Measurements from ENCODE around the gene KIF11. TPM values are rescaled to one million over a fixed set of nuclear protein-coding genes. Genes with fewer than 3 reads are reported as not detected.

The KIF11 gene
- total and polyA plus RNA-seq, 2 of the 13 experiments (the other 11 are each of a cell fraction or from before 2014, with no cell fraction given): 8.7 to 38.4 TPM

GRCh38 chr10:92691591-92692079 lies 98.7 kb downstream of the KIF11 start (continued):
- TF ChIP-seq LCORL (IDR thresholded peaks at IDR 0.05) (no peak), LCORL (CRISPR knock-in tag; IDR thresholded peaks at IDR 0.05) (no peak), AGO1 (IDR thresholded peaks at IDR 0.05; ENCODE audit: low read depth, low read length, poor library complexity, severe bottlenecking) (peak; percentile 21), RORA (CRISPR knock-in tag; IDR thresholded peaks at IDR 0.05) (no peak), ZNF782 (CRISPR knock-in tag; IDR thresholded peaks at IDR 0.05; ENCODE audit: borderline replicate concordance) (0 out of 2 replicates have a peak, but pooled peaks have one; percentile 53), ZNF607 (CRISPR knock-in tag; IDR thresholded peaks at IDR 0.05; ENCODE audit: borderline replicate concordance) (no peak), PRMT3 (CRISPR knock-in tag; IDR thresholded peaks at IDR 0.05; ENCODE audit: borderline replicate concordance, low read depth) (no peak), HNRNPLL (IDR thresholded peaks at IDR 0.05; ENCODE audit: low read depth, low read length, poor library complexity, severe bottlenecking) (peak; percentile 45), KAT7 (CRISPR knock-in tag; IDR thresholded peaks at IDR 0.05; ENCODE audit: borderline replicate concordance) (peak; percentile 63; the same call in 1 of the 2 replicates), ZNF367 (CRISPR knock-in tag; IDR thresholded peaks at IDR 0.05; ENCODE audit: borderline replicate concordance) (no peak), NFKB2 (CRISPR knock-in tag; IDR thresholded peaks at IDR 0.05; ENCODE audit: borderline replicate concordance) (no peak; the same call in 1 of the 2 replicates), ZNF512 (CRISPR knock-in tag; IDR thresholded peaks at IDR 0.05) (no peak), GABPA (IDR thresholded peaks at IDR 0.05; ENCODE audit: low read depth, low read length) (no peak), GABPA (CRISPR knock-in tag; IDR thresholded peaks at IDR 0.05; ENCODE audit: low read depth) (no peak), ZNF20 (CRISPR knock-in tag; IDR thresholded peaks at IDR 0.05) (no peak), ZSCAN12 (CRISPR knock-in tag; IDR thresholded peaks at IDR 0.05) (0 out of 2 replicates have a peak, but pooled peaks have one; percentile 17), PAWR (CRISPR knock-in tag; IDR thresholded peaks at IDR 0.05; ENCODE audit: borderline replicate concordance) (no peak), ZNF746 (CRISPR knock-in tag; IDR thresholded peaks at IDR 0.05) (no peak), TAF1 (CRISPR knock-in tag; IDR thresholded peaks at IDR 0.05) (peak; percentile 16; the same call in 1 of the 2 replicates), SOX6 (IDR thresholded peaks at IDR 0.05) (no peak), SOX6 (CRISPR knock-in tag; IDR thresholded peaks at IDR 0.05) (no peak), WIZ (CRISPR knock-in tag; IDR thresholded peaks at IDR 0.05) (0 out of 2 replicates have a peak, but pooled peaks have one; percentile 24), ZBTB2 (CRISPR knock-in tag; IDR thresholded peaks at IDR 0.05; ENCODE audit: low read depth) (no peak), EHMT2 (IDR thresholded peaks at IDR 0.05; ENCODE audit: borderline replicate concordance, low read depth, low read length) (no peak), MTF2 (CRISPR knock-in tag; IDR thresholded peaks at IDR 0.05; ENCODE audit: borderline replicate concordance) (no peak), ZEB1 (IDR thresholded peaks at IDR 0.05; ENCODE audit: insufficient replicate concordance, low read depth) (no peak), ZNF382 (CRISPR knock-in tag; IDR thresholded peaks at IDR 0.05; ENCODE audit: borderline replicate concordance) (no peak)
- TF ChIP-seq, protein P1, sequence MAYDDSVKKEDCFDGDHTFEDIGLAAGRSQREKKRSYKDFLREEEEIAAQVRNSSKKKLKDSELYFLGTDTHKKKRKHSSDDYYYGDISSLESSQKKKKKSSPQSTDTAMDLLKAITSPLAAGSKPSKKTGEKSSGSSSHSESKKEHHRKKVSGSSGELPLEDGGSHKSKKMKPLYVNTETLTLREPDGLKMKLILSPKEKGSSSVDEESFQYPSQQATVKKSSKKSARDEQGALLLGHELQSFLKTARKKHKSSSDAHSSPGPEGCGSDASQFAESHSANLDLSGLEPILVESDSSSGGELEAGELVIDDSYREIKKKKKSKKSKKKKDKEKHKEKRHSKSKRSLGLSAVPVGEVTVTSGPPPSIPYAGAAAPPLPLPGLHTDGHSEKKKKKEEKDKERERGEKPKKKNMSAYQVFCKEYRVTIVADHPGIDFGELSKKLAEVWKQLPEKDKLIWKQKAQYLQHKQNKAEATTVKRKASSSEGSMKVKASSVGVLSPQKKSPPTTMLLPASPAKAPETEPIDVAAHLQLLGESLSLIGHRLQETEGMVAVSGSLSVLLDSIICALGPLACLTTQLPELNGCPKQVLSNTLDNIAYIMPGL (CRISPR knock-in tag; IDR thresholded peaks at IDR 0.05; ENCODE audit: borderline replicate concordance in 1 of 2, low read depth in 1 of 2): peak in 1 of 2 experiments; percentile 11; a peak in 1 of 4 replicates

Measured in HepG2 (cell line).